Naive B cell (primary cell): Measurements from ENCODE around the gene CLEC16A. TPM values are rescaled to one million over a fixed set of nuclear protein-coding genes. Genes with fewer than 3 reads are reported as not detected.

Experiments
- ATAC-seq, 2 donors: fragments of 150-1000 bp; cut with Tn5 transposase; 2 replicates each; pipeline ENCODE4 v1.10.0; 2021; ENCODE audit warnings: low read depth in 2 of 2, mild to moderate bottlenecking in 2 of 2, moderate library complexity in 2 of 2
- DNase-seq: peaks from one replicate; pipeline ENCODE4 v3.0.0; 2022
- H3K27ac Mint-ChIP-seq, 6 donors: one replicate each; pipeline ENCODE4 v1.8.0; 2020 to 2022; ENCODE audit warnings: mild to moderate bottlenecking in 6 of 6, mixed read lengths in 6 of 6, moderate library complexity in 5 of 6, inconsistent platforms in 2 of 6
- H3K27me3 Mint-ChIP-seq, 3 donors: one replicate each; pipeline ENCODE4 v1.8.0; 2021 to 2022; ENCODE audit warnings: mixed read lengths in 3 of 3, mild to moderate bottlenecking in 1 of 3
- H3K36me3 Mint-ChIP-seq, 2 donors: one replicate each; pipeline ENCODE4 v1.8.0; 2020 to 2022; ENCODE audit warnings: mixed read lengths in 2 of 2, inconsistent platforms in 1 of 2, mild to moderate bottlenecking in 1 of 2
- H3K4me1 Mint-ChIP-seq, 3 donors: one replicate each; pipeline ENCODE4 v1.8.0; 2020 to 2022; ENCODE audit warnings: mixed read lengths in 3 of 3, inconsistent platforms in 1 of 3, mild to moderate bottlenecking in 1 of 3, moderate library complexity in 1 of 3
- H3K4me3 Mint-ChIP-seq, 8 donors: one replicate each; pipeline ENCODE4 v1.8.0; 2020 to 2022; ENCODE audit warnings: mild to moderate bottlenecking in 8 of 8, mixed read lengths in 8 of 8, moderate library complexity in 8 of 8, inconsistent platforms in 2 of 8
- H3K9me3 Mint-ChIP-seq, 7 donors: one replicate each; pipeline ENCODE4 v1.8.0; 2020 to 2022; ENCODE audit warnings: mixed read lengths in 7 of 7, mild to moderate bottlenecking in 5 of 7, inconsistent platforms in 2 of 7, moderate library complexity in 1 of 7
- polyA plus RNA-seq, 6 donors: library from polyadenylated mRNA; unstranded; fragments of 300-500 nt; fragmentation: Illumina TruSeq; gene quantifications; one replicate each; pipeline ENCODE4 v1.2.3, GENCODE V29; 2021; ENCODE audit warnings: low read depth in 6 of 6

Gene CLEC16A
- polyA plus RNA-seq, 6 donors from 2014 or later = 11.8 to 34.9 (median 18.7) TPM

DNA sequence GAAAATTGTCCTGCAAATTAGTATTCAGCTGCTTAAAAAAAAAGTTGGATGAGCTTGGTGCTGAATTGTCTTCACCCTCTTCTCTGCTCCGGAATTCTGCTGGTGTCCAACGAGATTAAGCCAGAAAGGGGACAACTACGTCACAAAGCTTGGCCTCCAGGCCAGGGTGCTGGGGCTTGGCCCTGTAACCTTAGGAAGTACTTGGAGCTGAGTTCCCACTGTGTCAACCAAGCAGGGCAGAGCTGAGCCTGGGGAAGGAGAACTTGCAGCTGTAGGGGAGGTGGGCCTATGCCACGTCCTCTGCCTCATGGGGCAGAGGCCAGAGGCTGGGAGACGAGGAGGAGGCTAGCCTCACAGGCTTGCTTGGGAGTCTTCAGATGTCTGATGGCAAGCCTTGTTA, 71.2 kb downstream of the CLEC16A start:
- Mint-ChIP-seq H3K36me3 (peaks cover 12 to 14% of the 10 kb centered on the region in 2 donors), H3K4me3 (no peak overlapping the region), H3K9me3 (no peaks in the 10 kb centered on the region), H3K27ac (peak overlapping the region in 2 of 6 donors; percentile 61 to 87), H3K4me1 (peaks cover 0 to 6% (median 0%) of the 10 kb centered on the region in 3 donors), H3K27me3 (no peaks in the 10 kb centered on the region)
- ATAC-seq (no peak), DNase-seq (no peak)

DNA sequence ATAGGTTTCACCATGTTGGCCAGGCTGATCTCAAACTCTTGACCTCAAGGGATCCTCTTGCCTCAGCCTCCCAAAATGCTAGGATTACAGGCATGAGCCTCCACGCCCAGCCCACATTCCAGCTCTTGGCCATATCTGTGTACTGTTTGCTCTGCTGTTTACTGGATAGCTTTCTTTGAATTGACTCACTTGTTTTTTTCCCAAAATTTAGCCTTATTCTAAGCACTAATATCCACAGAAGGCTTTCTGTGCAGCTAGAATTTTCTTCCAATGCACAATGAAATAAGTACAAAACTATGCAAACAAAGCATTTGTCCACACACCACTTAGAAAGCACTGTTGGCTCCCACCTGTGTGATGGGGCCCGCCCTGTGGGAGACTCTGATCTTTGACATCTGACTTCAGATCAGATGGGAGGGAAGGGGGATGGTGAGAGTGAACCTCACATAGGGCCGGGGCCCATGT, 72.2 kb downstream of the CLEC16A start:
- ATAC-seq (no peak), DNase-seq (no peak)
- Mint-ChIP-seq H3K27me3 (no peaks in the 10 kb centered on the region), H3K4me1 (no peaks in the 10 kb centered on the region), H3K4me3 (no peak overlapping the region), H3K36me3 (peaks cover 8 to 16% of the 10 kb centered on the region in 2 donors), H3K9me3 (no peaks in the 10 kb centered on the region), H3K27ac (no peak overlapping the region)

DNA sequence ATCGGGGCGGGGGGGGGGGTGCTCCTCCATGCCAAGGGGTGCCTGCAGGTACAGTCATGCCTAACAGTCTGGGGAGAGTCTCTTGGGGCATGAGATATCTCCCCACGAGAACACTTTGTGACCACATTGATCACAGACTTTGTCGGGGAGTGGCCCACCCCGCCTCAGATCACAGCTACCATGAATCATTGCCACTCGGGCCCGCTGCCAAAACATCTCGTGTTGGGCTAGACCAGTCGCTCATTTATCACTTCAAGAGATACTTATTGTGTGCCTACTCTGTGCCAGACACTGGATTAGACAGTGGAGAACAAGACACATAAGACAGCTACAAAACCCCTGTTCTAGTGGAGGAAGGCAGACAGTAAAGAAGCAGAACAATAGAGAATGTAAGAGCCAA, 72.6 kb downstream of the CLEC16A start:
- Mint-ChIP-seq H3K4me3 (peak overlapping the region in 1 of 8 donors; percentile 2), H3K27me3 (no peaks in the 10 kb centered on the region), H3K27ac (no peak overlapping the region), H3K9me3 (no peaks in the 10 kb centered on the region), H3K36me3 (peaks cover 8 to 16% of the 10 kb centered on the region in 2 donors), H3K4me1 (no peaks in the 10 kb centered on the region)
- DNase-seq (no peak), ATAC-seq (no peak)

GRCh38 chr16:11017499-11017898, 73.1 kb downstream of the CLEC16A start:
- Mint-ChIP-seq H3K4me3 (no peak overlapping the region), H3K27me3 (no peaks in the 10 kb centered on the region), H3K27ac (peak overlapping the region in 1 of 6 donors; percentile 30), H3K4me1 (no peaks in the 10 kb centered on the region), H3K9me3 (no peaks in the 10 kb centered on the region), H3K36me3 (peaks cover 8 to 16% of the 10 kb centered on the region in 2 donors)
- ATAC-seq (no peak), DNase-seq (no peak)

DNA sequence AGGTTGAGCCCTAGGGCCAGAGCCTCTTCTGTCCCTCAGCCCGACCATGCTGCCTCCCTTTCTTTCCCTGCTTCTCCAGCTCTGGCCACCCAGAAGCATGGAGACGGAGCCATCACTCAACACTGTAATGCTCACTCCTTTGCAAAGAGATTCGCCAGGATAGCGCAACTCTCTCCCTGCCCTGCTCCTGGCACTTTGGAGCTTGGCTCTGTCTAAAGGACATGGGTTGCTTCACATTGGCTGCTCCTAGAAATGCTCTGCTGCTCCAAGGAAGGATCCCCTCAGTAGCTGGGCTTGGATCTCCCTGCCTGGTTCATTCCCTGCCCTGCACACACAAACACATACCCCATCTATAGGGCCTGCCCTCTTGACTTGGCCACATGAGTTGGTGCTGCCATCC, 76.0 kb downstream of the CLEC16A start:
- peak overlapping the region in 1 of 6 donors; percentile 17 for H3K27ac Mint-ChIP-seq
- H3K36me3 Mint-ChIP-seq = peaks cover 33 to 35% of the 10 kb centered on the region in 2 donors
- no peaks in the 10 kb centered on the region for H3K4me1 Mint-ChIP-seq
- no peak for DNase-seq
- no peaks in the 10 kb centered on the region for H3K27me3 Mint-ChIP-seq
- no peak for ATAC-seq
- peaks cover 0 to 14% (median 6%) of the 10 kb centered on the region in 7 donors for H3K9me3 Mint-ChIP-seq
- no peak overlapping the region for H3K4me3 Mint-ChIP-seq

- no peak for ATAC-seq
- Mint-ChIP-seq H3K9me3 (peaks cover 2 to 20% (median 11%) of the 10 kb centered on the region in 7 donors), H3K27me3 (no peaks in the 10 kb centered on the region), H3K4me1 (no peaks in the 10 kb centered on the region), H3K4me3 (no peak overlapping the region), H3K36me3 (peaks cover 38 to 41% of the 10 kb centered on the region in 2 donors), H3K27ac (peak overlapping the region in 1 of 6 donors; percentile 17)
- DNase-seq = no peak
These were observed 76.6 kb downstream of the CLEC16A start for GRCh38 chr16:11020792-11021551.

DNA sequence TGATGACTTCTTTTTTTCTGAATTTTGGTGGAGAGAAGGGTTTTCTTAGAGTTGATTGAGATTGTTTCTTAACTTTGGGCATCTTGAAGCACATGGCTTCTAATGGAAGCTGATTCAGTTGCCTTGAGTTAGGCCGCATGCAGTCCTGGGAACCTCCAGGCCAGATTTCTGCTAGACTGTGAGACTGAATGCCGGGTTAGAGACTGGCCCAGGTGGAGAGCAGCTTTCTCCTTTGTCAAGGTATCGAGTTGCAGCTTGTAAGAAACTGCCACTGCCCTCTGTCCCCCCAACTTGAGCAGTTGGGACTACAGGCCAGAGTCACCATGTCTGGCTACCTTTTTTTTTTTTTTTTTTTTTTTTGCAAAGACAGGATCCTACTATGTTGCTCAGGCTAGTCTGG, 77.6 kb downstream of the CLEC16A start:
- peaks cover 49 to 51% of the 10 kb centered on the region in 2 donors for H3K36me3 Mint-ChIP-seq
- H3K4me1 Mint-ChIP-seq = no peaks in the 10 kb centered on the region

GRCh38 chr16:11023262-11024039, 79.1 kb downstream of the CLEC16A start:
- ATAC-seq (no peak), DNase-seq (no peak)
- peaks cover 4 to 42% (median 30%) of the 10 kb centered on the region in 7 donors for H3K9me3 Mint-ChIP-seq
- H3K27me3 Mint-ChIP-seq = no peaks in the 10 kb centered on the region
- H3K4me1 Mint-ChIP-seq = no peaks in the 10 kb centered on the region
- peaks cover 60% of the 10 kb centered on the region in 2 donors for H3K36me3 Mint-ChIP-seq
- no peak overlapping the region for H3K4me3 Mint-ChIP-seq
- no peak overlapping the region for H3K27ac Mint-ChIP-seq

More for the DNA sequence above, 77.6 kb downstream of the CLEC16A start:
- no peak for DNase-seq
- Mint-ChIP-seq H3K4me3 (no peak overlapping the region), H3K27ac (peak overlapping the region in 1 of 6 donors; percentile 42), H3K27me3 (no peaks in the 10 kb centered on the region), H3K9me3 (peaks cover 4 to 30% (median 21%) of the 10 kb centered on the region in 7 donors)
- no peak for ATAC-seq

- ATAC-seq (no peak), DNase-seq (no peak)
- Mint-ChIP-seq H3K27ac (no peak overlapping the region), H3K9me3 (peaks cover 9 to 52% (median 38%) of the 10 kb centered on the region in 7 donors), H3K36me3 (peaks cover 70 to 71% of the 10 kb centered on the region in 2 donors), H3K4me3 (no peak overlapping the region), H3K4me1 (peaks cover 0 to 2% (median 0%) of the 10 kb centered on the region in 3 donors), H3K27me3 (no peaks in the 10 kb centered on the region)
These were observed 80.1 kb downstream of the CLEC16A start for GRCh38 chr16:11024333-11025053.

DNA sequence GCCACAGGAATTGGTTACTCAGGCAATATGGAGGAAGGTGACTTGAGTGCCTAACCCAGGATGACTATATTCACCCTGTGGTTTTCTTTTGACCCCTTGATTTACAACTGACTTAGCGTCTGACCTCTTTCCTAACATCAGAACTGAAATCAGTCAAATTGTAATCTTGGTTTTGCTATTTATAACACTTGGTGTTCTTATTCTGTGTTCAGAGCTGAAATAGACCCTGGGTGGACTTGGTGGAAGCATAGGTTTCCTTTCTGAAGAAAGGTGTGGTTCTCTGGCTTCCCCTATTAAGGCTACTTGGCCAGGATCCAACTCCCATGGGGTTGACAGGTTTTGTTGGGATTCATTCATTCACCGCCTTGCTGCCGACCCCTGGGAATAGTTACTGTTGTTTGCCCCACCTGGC, 80.8 kb downstream of the CLEC16A start:
- Mint-ChIP-seq H3K4me3 (no peak overlapping the region), H3K27me3 (no peaks in the 10 kb centered on the region), H3K9me3 (peaks cover 9 to 52% (median 38%) of the 10 kb centered on the region in 7 donors), H3K36me3 (peaks cover 72 to 77% of the 10 kb centered on the region in 2 donors), H3K4me1 (peaks cover 0 to 2% (median 0%) of the 10 kb centered on the region in 3 donors), H3K27ac (no peak overlapping the region)
- DNase-seq = no peak
- no peak for ATAC-seq

GRCh38 chr16:11029948-11030347, 85.6 kb downstream of the CLEC16A start:
- Mint-ChIP-seq H3K4me1 (peaks cover 2 to 9% (median 4%) of the 10 kb centered on the region in 3 donors), H3K9me3 (peaks cover 9 to 43% (median 34%) of the 10 kb centered on the region in 7 donors), H3K27ac (no peak overlapping the region), H3K27me3 (no peaks in the 10 kb centered on the region), H3K4me3 (no peak overlapping the region), H3K36me3 (peaks cover 51 to 88% of the 10 kb centered on the region in 2 donors)
- ATAC-seq = no peak
- DNase-seq = no peak

- H3K4me1 Mint-ChIP-seq = peaks cover 2 to 9% (median 4%) of the 10 kb centered on the region in 3 donors
- no peak overlapping the region for H3K27ac Mint-ChIP-seq
- ATAC-seq (no peak), DNase-seq (no peak)
- no peak overlapping the region for H3K4me3 Mint-ChIP-seq
- peaks cover 5 to 32% (median 26%) of the 10 kb centered on the region in 7 donors for H3K9me3 Mint-ChIP-seq
- peaks cover 49 to 86% of the 10 kb centered on the region in 2 donors for H3K36me3 Mint-ChIP-seq
- H3K27me3 Mint-ChIP-seq = no peaks in the 10 kb centered on the region
These were observed 86.7 kb downstream of the CLEC16A start for GRCh38 chr16:11030990-11031510.
